Left lung (tissue), 10 donors: ENCODE results near the gene ALK. TPM values are rescaled to one million over a fixed set of nuclear protein-coding genes. Genes with fewer than 3 reads are reported as not detected.

Experiments
- ATAC-seq: fragments of 200-7000 bp; cut with Tn5 transposase; one replicate; pipeline ENCODE4 v1.9.1; 2020; ENCODE audit warnings: moderate library complexity
- DNase-seq, 4 donors: peaks; one replicate each; pipeline ENCODE4 v3.0.0-alpha.2; 2013 to 2020
- H3K27ac ChIP-seq, 2 donors: fragments of 200-600 bp; sonication (generic) in 1 of 2; one replicate each; pipeline versions ENCODE4 v1.5.0 to v1.8.0; 2020 to 2021
- H3K27me3 ChIP-seq, 2 donors: fragments of 200-600 bp; sonication (generic) in 1 of 2; one replicate each; pipeline versions ENCODE4 v1.5.0 to v1.8.0; 2020 to 2021
- H3K36me3 ChIP-seq, 2 donors: fragments of 200-600 bp; sonication (generic) in 1 of 2; one replicate each; pipeline versions ENCODE4 v1.5.0 to v1.8.0; 2020 to 2021
- H3K4me1 ChIP-seq, 2 donors: fragments of 200-600 bp; one replicate each; pipeline ENCODE4 v1.8.0; 2021
- H3K4me3 ChIP-seq, 2 donors: fragments of 200-600 bp; sonication (generic) in 1 of 2; one replicate each; pipeline versions ENCODE4 v1.5.0 to v1.8.0; 2020 to 2021; ENCODE audit warnings: mild to moderate bottlenecking in 1 of 2
- H3K9me3 ChIP-seq, 2 donors: fragments of 200-600 bp; sonication (generic) in 1 of 2; one replicate each; pipeline versions ENCODE4 v1.5.0 to v1.8.0; 2020 to 2021
- intact Hi-C, 2 donors: fragments of 100-400 bp; cut with DNase I; formaldehyde crosslinking; loops; one replicate each; pipeline versions ENCODE4 v1.11.2 to v1.14.2; 2022
- polyA plus RNA-seq, 6 donors: library from polyadenylated mRNA; unstranded; fragments of 120-200 nt; gene quantifications; one replicate each; pipeline ENCODE4 v1.2.1, GENCODE V29; 2013; ENCODE audit not compliant: insufficient read length in 6 of 6
- total RNA-seq, 2 donors: library from RNA; stranded (reverse); fragmentation: NEBNext Ultra II Directional; extraction: Animal tissue kit (Norgen Biotek cat#: 25700); gene quantifications; one replicate each; pipeline ENCODE4 v1.2.1, GENCODE V29; 2021
- TF ChIP-seq, protein P1 (sequence below), 2 donors: fragments of 200-600 bp; sonication (generic) in 1 of 2; IDR thresholded peaks; one replicate each; pipeline versions ENCODE4 v1.5.0 to v1.8.0; 2021; ENCODE audit warnings: antibody characterized with exemption in 2 of 2
- donor health status: DM: no; HTN: yes; CAD: no.
- donor health status: DM: no; HTN: no; CAD: no.

Gene ALK
- total and polyA plus RNA-seq, 8 donors = 0.06 to 0.70 (median 0.12) TPM; not detected in 2

DNA sequence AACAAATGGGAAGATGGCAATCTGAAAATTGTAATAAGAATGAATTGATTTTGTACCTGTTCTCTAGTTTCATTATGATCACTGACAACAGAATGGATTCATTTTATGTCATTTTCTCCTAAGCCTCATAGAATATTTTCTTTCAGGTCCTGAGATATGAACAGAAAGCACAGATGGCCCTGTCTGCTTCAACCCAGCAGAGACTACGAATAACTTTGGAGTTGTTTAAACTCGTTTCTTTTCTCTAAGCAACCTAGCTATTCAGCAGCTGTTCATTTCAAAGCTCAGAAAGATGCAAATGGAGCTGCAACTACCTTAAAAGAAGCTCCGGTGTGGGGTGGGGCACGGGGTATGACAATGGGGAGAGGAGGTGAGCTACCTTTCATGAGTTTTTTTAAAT lies 124.9 kb downstream of the ALK start:
- intact Hi-C loops = no loop called here
- no peak for ATAC-seq
- no peak overlapping the region for H3K4me3 ChIP-seq

DNA sequence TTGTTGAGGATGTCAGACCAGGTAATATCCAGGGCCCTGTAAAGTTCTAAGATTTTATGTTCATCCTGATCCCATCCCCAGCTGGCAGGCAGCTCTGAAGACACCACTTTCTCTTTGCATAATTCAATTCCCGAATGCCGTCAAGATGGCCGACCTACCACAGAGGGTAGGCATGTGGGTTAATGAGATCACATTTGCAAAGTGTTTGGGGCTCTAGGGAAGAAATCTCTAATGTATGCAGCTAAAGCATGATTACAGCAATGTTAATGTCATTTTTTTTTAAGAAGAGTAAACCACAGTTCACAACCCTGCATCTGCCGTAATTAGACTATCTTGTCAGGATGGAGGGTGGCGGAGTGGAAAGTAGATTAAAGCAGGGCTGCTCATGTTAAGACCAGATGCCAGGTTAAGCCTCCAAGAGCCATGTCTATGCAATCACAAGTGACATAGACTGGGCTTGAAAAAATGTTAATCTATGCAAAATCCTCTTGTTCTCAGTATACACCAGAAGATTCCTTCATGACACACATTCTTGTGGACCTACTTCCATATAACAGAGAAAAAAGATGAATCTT lies 131.4 kb downstream of the ALK start:
- H3K4me3 ChIP-seq = no peak overlapping the region
- no peaks in the 10 kb centered on the region for H3K36me3 ChIP-seq
- TF ChIP-seq, protein P1, sequence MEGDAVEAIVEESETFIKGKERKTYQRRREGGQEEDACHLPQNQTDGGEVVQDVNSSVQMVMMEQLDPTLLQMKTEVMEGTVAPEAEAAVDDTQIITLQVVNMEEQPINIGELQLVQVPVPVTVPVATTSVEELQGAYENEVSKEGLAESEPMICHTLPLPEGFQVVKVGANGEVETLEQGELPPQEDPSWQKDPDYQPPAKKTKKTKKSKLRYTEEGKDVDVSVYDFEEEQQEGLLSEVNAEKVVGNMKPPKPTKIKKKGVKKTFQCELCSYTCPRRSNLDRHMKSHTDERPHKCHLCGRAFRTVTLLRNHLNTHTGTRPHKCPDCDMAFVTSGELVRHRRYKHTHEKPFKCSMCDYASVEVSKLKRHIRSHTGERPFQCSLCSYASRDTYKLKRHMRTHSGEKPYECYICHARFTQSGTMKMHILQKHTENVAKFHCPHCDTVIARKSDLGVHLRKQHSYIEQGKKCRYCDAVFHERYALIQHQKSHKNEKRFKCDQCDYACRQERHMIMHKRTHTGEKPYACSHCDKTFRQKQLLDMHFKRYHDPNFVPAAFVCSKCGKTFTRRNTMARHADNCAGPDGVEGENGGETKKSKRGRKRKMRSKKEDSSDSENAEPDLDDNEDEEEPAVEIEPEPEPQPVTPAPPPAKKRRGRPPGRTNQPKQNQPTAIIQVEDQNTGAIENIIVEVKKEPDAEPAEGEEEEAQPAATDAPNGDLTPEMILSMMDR (IDR thresholded peaks at IDR 0.05) = no peak
- H3K9me3 ChIP-seq = no peaks in the 10 kb centered on the region
- DNase-seq (no peak), ATAC-seq (no peak)
- H3K27ac ChIP-seq = no peak overlapping the region
- intact Hi-C loops = no loop called here
- no peaks in the 10 kb centered on the region for H3K4me1 ChIP-seq
- no peaks in the 10 kb centered on the region for H3K27me3 ChIP-seq

More for the DNA sequence above, 124.9 kb downstream of the ALK start:
- Histone ChIP-seq H3K27me3 (no peaks in the 10 kb centered on the region), H3K4me1 (no peaks in the 10 kb centered on the region), H3K27ac (no peak overlapping the region), H3K36me3 (no peaks in the 10 kb centered on the region), H3K9me3 (no peaks in the 10 kb centered on the region)
- DNase-seq = no peak
- TF ChIP-seq, protein P1 (IDR thresholded peaks at IDR 0.05) = no peak

DNA sequence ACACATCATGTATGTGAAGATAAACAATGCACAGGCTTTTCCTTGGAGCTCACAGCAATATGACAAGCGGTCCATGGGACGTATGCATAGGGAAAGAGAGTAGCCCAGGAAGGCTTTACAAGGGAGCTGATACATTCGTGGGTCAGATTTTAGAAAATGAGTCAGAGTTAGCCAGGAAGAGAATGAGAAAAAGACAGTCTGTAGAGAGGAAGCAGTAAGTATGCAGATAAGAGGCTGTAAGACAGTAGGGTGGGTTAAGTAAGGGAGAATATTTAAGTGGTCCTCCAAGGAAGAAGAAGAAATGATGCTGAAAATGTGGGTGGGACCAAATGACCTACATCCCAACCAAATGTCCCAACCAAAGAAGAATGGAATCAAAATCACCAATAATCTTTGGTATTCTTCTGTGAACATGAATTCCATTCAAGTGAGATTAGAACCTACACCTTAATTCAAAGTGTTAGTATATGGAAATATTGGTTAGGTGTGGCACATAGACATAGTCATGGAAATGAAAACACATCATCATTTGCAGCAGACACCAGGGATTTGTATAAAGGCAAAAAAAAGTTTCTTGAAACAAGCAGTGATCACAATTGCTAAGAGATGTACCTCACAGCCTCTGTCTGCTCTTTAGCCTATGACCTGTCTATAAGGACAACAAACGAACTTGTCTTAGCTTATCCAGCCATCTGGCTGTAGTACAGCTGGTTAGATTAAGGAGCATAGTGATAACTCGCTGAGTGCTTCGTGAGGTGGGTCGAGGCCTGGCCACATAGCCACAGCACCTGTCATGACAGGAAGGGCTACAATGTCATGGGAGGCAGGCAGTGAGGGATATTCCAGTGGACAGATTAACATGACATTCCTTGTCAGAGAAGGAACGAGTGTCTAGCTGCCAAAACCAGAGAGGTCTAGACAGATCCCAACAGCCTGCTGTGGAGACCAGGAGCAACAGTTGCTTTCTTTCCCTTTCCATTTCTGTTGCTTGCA lies 133.6 kb downstream of the ALK start:
- H3K36me3 ChIP-seq = no peaks in the 10 kb centered on the region
- no peaks in the 10 kb centered on the region for H3K4me1 ChIP-seq
- TF ChIP-seq, protein P1 (IDR thresholded peaks at IDR 0.05) = no peak
- H3K27ac ChIP-seq = no peak overlapping the region
- no peak for DNase-seq
- no peak for ATAC-seq
- H3K4me3 ChIP-seq = no peak overlapping the region
- intact Hi-C loops = no loop called here
- H3K27me3 ChIP-seq = no peaks in the 10 kb centered on the region
- H3K9me3 ChIP-seq = no peaks in the 10 kb centered on the region

DNA sequence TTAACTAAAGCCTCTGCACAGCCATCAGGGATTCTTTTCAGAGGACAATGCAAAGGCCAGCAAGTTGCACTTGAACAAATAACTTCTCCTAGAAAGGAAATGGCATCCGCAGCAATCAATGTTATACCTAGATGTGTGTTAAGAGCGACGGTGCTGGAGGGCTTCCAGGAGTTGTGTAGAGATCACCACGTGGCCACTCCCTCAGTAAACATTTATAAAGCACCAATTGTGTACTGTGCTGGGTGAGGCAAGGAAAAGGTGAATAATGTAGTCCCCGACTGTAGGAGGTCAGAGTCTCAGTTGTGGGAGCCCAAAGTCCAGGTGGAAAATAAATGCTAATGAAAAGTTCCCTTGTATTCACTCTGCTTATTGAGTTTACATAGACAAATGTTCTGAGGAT lies 135.0 kb downstream of the ALK start:
- TF ChIP-seq, protein P1 (IDR thresholded peaks at IDR 0.05) = no peak
- Histone ChIP-seq H3K9me3 (no peaks in the 10 kb centered on the region), H3K27me3 (no peaks in the 10 kb centered on the region), H3K36me3 (no peaks in the 10 kb centered on the region), H3K4me3 (no peak overlapping the region), H3K27ac (no peak overlapping the region), H3K4me1 (no peaks in the 10 kb centered on the region)
- DNase-seq (no peak), ATAC-seq (no peak)
- intact Hi-C loops = no loop called here

DNA sequence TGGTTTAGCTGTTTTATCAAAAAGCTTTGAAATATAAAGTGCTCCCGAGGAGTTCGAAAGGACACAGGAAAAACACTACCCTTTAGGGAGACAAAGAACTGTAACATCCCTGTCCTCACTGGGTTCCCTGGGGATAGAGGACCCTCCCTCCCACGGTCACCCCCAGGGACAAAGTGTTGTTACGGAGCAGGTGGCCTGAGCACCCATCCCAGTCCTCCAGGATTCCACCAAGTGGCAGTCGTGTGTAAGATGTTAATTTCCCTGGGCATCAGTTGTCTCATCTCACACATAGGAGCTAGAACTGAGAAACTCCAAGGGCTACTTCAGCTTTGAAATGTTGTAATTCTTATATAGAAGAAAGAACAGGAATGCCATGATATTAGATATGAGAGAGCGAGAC lies 137.7 kb downstream of the ALK start:
- H3K27ac ChIP-seq = no peak overlapping the region
- DNase-seq (no peak), ATAC-seq (no peak)
- H3K4me3 ChIP-seq = no peak overlapping the region
- no peaks in the 10 kb centered on the region for H3K27me3 ChIP-seq
- no peaks in the 10 kb centered on the region for H3K4me1 ChIP-seq
- H3K9me3 ChIP-seq = no peaks in the 10 kb centered on the region
- no peaks in the 10 kb centered on the region for H3K36me3 ChIP-seq
- TF ChIP-seq, protein P1 (IDR thresholded peaks at IDR 0.05) = no peak
- intact Hi-C loops = no loop called here
